ENCODE measurements around the gene ALDH18A1. TPM values are rescaled to one million over a fixed set of nuclear protein-coding genes. Genes with fewer than 3 reads are reported as not detected.

Gene ALDH18A1
- polyA plus RNA-seq, 1 donor from 2014 or later = 45.7 TPM

DNA sequence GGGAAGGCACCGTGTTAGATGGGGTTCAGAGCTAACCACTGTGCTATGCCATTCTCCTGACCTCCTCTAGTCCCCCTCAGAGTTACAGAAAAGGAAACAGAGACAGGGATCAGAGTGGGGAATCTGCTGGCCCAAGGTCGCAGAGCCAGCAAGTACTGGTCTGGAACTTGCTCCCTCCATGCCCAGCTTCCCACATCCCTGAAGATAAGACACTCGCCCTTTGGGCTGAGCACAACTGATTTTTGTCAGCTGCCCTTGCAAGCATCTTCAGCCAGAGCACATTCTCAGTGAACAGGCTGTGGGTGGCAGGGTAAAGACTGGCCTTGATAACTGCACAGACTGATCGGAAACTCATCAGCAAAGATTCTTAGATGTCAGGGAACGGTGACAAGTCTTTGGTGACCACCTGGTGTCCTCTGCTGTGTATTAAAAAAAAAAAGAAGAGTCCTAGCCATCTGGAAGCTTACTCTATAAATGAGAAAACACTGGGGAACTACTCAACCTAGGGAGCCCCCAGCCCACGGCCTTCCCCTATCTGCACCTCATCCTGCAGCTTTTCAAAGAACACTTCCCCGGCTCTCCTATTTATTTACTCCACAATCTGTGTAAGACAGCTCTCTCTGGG is 94.1 kb downstream of the ALDH18A1 start:
- Histone ChIP-seq H3K4me2 (ENCODE audit: low read length) (no peak overlapping the region), H3K9me2 (ENCODE audit: insufficient read depth, low read length) (no peaks in the 10 kb centered on the region), H3K27me3 (ENCODE audit: insufficient read depth, low read depth, low read length) (no peaks in the 10 kb centered on the region), H3K9ac (ENCODE audit: low read length) (no peak overlapping the region), H3K27ac (ENCODE audit: low read length) (no peak overlapping the region), H3K36me3 (ENCODE audit: insufficient read depth, low read length) (no peaks in the 10 kb centered on the region), H2AFZ (ENCODE audit: low read depth, low read length) (no peak overlapping the region), H3K9me3 (ENCODE audit: low read length) (no peaks in the 10 kb centered on the region), H4K20me1 (ENCODE audit: insufficient read depth) (no peaks in the 10 kb centered on the region), H3K79me2 (replicated peaks; ENCODE audit: insufficient read depth, low read length) (peaks cover 9% of the 10 kb centered on the region), H3K4me3 (ENCODE audit: low read length) (no peak overlapping the region), H3F3A (ENCODE audit: insufficient read depth, low read length, poor library complexity, severe bottlenecking) (no peaks in the 10 kb centered on the region)
- TF ChIP-seq, protein P1, sequence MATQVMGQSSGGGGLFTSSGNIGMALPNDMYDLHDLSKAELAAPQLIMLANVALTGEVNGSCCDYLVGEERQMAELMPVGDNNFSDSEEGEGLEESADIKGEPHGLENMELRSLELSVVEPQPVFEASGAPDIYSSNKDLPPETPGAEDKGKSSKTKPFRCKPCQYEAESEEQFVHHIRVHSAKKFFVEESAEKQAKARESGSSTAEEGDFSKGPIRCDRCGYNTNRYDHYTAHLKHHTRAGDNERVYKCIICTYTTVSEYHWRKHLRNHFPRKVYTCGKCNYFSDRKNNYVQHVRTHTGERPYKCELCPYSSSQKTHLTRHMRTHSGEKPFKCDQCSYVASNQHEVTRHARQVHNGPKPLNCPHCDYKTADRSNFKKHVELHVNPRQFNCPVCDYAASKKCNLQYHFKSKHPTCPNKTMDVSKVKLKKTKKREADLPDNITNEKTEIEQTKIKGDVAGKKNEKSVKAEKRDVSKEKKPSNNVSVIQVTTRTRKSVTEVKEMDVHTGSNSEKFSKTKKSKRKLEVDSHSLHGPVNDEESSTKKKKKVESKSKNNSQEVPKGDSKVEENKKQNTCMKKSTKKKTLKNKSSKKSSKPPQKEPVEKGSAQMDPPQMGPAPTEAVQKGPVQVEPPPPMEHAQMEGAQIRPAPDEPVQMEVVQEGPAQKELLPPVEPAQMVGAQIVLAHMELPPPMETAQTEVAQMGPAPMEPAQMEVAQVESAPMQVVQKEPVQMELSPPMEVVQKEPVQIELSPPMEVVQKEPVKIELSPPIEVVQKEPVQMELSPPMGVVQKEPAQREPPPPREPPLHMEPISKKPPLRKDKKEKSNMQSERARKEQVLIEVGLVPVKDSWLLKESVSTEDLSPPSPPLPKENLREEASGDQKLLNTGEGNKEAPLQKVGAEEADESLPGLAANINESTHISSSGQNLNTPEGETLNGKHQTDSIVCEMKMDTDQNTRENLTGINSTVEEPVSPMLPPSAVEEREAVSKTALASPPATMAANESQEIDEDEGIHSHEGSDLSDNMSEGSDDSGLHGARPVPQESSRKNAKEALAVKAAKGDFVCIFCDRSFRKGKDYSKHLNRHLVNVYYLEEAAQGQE (IDR thresholded peaks at IDR 0.05; ENCODE audit: borderline replicate concordance) = no peak
- TF ChIP-seq TAF1 (IDR thresholded peaks at IDR 0.05; ENCODE audit: low read depth) (no peak), POLR2AphosphoS5 (IDR thresholded peaks at IDR 0.05) (no peak)

DNA sequence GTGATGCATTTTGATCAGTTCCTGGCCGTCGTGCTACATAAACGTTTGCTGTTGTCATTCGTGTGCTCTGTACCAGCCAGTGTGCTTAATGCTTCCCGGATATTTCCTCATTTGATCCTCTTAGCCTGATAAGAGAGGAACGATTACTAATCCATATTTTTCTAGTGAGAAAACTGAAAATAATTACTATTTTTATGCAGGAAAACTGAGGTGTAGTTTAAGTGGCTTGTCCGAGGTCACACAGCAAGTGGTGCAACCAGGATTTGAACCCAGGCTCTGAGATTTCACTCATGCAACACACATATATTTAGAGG is 94.7 kb downstream of the ALDH18A1 start:
- Histone ChIP-seq H3K27me3 (ENCODE audit: insufficient read depth, low read depth, low read length) (no peaks in the 10 kb centered on the region), H3K4me3 (ENCODE audit: low read length) (peak overlapping the region; percentile 96), H3K9ac (ENCODE audit: low read length) (peak overlapping the region; percentile 93), H3K79me2 (replicated peaks; ENCODE audit: insufficient read depth, low read length) (peaks cover 9% of the 10 kb centered on the region), H3K4me2 (ENCODE audit: low read length) (no peak overlapping the region), H3K36me3 (ENCODE audit: insufficient read depth, low read length) (no peaks in the 10 kb centered on the region), H3K9me3 (ENCODE audit: low read length) (no peaks in the 10 kb centered on the region), H3K9me2 (ENCODE audit: insufficient read depth, low read length) (no peaks in the 10 kb centered on the region), H2AFZ (ENCODE audit: low read depth, low read length) (no peak overlapping the region), H3F3A (ENCODE audit: insufficient read depth, low read length, poor library complexity, severe bottlenecking) (no peaks in the 10 kb centered on the region), H3K27ac (ENCODE audit: low read length) (no peak overlapping the region), H4K20me1 (ENCODE audit: insufficient read depth) (no peaks in the 10 kb centered on the region)
- TF ChIP-seq POLR2AphosphoS5 (IDR thresholded peaks at IDR 0.05) (no peak), EP300 (conservative IDR thresholded peaks at IDR 0.05; ENCODE audit: poor library complexity, severe bottlenecking) (no peak), TAF1 (IDR thresholded peaks at IDR 0.05; ENCODE audit: low read depth) (no peak), RAD21 (conservative IDR thresholded peaks at IDR 0.05) (no peak), SMC3 (conservative IDR thresholded peaks at IDR 0.05; ENCODE audit: poor library complexity) (no peak), MXI1 (conservative IDR thresholded peaks at IDR 0.05; ENCODE audit: poor library complexity, severe bottlenecking) (no peak), EZH2 (IDR thresholded peaks at IDR 0.05; ENCODE audit: borderline replicate concordance, insufficient read depth, low read length, poor library complexity, severe bottlenecking) (no peak)
- TF ChIP-seq, protein P1 (IDR thresholded peaks at IDR 0.05; ENCODE audit: borderline replicate concordance) = no peak
- TF ChIP-seq, protein P2, sequence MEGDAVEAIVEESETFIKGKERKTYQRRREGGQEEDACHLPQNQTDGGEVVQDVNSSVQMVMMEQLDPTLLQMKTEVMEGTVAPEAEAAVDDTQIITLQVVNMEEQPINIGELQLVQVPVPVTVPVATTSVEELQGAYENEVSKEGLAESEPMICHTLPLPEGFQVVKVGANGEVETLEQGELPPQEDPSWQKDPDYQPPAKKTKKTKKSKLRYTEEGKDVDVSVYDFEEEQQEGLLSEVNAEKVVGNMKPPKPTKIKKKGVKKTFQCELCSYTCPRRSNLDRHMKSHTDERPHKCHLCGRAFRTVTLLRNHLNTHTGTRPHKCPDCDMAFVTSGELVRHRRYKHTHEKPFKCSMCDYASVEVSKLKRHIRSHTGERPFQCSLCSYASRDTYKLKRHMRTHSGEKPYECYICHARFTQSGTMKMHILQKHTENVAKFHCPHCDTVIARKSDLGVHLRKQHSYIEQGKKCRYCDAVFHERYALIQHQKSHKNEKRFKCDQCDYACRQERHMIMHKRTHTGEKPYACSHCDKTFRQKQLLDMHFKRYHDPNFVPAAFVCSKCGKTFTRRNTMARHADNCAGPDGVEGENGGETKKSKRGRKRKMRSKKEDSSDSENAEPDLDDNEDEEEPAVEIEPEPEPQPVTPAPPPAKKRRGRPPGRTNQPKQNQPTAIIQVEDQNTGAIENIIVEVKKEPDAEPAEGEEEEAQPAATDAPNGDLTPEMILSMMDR (IDR thresholded peaks at IDR 0.05; ENCODE audit: poor library complexity, severe bottlenecking) = no peak

Data from neural cell (in vitro differentiated cells).